GM18519 (cell line): ENCODE results near the gene CNTNAP1.

Source experiments
- ATAC-seq: cut with Tn5 transposase; IDR thresholded peaks from one replicate; pipeline ENCODE4 v1.9.1; 2021; ENCODE audit warnings: mild to moderate bottlenecking, moderate library complexity; ENCODE audit not compliant: unreplicated experiment, low FRiP score

CNTNAP1 gene

GRCh38 chr17:42683407-42684034, 1.2 kb downstream of the CNTNAP1 start:
- ATAC-seq = no peak

- no peak for ATAC-seq
Measured at GRCh38 chr17:42684929-42685556, 2.7 kb downstream of the CNTNAP1 start.

- no peak for ATAC-seq
Measured at GRCh38 chr17:42685831-42686230, 3.5 kb downstream of the CNTNAP1 start.

GRCh38 chr17:42686520-42687128, 4.3 kb downstream of the CNTNAP1 start:
- ATAC-seq = no peak

- ATAC-seq = no peak
Measured at GRCh38 chr17:42687707-42688320, 5.5 kb downstream of the CNTNAP1 start.

- ATAC-seq = no peak
Measured at GRCh38 chr17:42690596-42690995, 8.3 kb downstream of the CNTNAP1 start.

GRCh38 chr17:42691021-42691545, 8.8 kb downstream of the CNTNAP1 start:
- ATAC-seq = no peak

GRCh38 chr17:42692489-42692888, 10.2 kb downstream of the CNTNAP1 start:
- ATAC-seq = no peak

GRCh38 chr17:42694524-42694923, 12.2 kb downstream of the CNTNAP1 start:
- no peak for ATAC-seq

GRCh38 chr17:42695500-42695899, 13.2 kb downstream of the CNTNAP1 start:
- no peak for ATAC-seq

- no peak for ATAC-seq
Measured at GRCh38 chr17:42697108-42697811, 14.9 kb downstream of the CNTNAP1 start.

- no peak for ATAC-seq
Measured at GRCh38 chr17:42698736-42699414, 16.5 kb downstream of the CNTNAP1 start.

GRCh38 chr17:42699415-42699740, 17.0 kb downstream of the CNTNAP1 start:
- ATAC-seq = no peak

GRCh38 chr17:42700586-42701289, 18.4 kb downstream of the CNTNAP1 start:
- no peak for ATAC-seq

- ATAC-seq = no peak
Measured at GRCh38 chr17:42702446-42702845, 20.1 kb downstream of the CNTNAP1 start.

- no peak for ATAC-seq
Measured at GRCh38 chr17:42704490-42704836, 22.1 kb downstream of the CNTNAP1 start.

GRCh38 chr17:42704837-42705494, 22.6 kb downstream of the CNTNAP1 start:
- ATAC-seq = peak; percentile 49

GRCh38 chr17:42706732-42707131, 24.4 kb downstream of the CNTNAP1 start:
- no peak for ATAC-seq

- ATAC-seq = no peak
Measured at GRCh38 chr17:42708588-42708987, 26.3 kb downstream of the CNTNAP1 start.
